Ishikawa (cell line): ENCODE measurements around the gene MATN4.
A peak's percentile ranks its signal among the peaks of the same experiment; 100 is the strongest.

ENCODE experiments used
- CEBPB ChIP-seq: IDR thresholded peaks from 2 replicates; pipeline ENCODE4 v1.6.1; 2012
- CREB1 ChIP-seq: IDR thresholded peaks from 2 replicates; pipeline ENCODE4 v1.6.1; 2012; ENCODE audit warnings: low read depth
- EGR1 ChIP-seq: IDR thresholded peaks from 2 replicates; pipeline ENCODE4 v1.6.1; 2012
- EP300 ChIP-seq: IDR thresholded peaks from 2 replicates; pipeline ENCODE4 v1.6.1; 2012; ENCODE audit warnings: borderline replicate concordance
- FOXM1 ChIP-seq: IDR thresholded peaks from 2 replicates; pipeline ENCODE4 v1.6.1; 2012; ENCODE audit warnings: low read depth, borderline replicate concordance
- NFIC ChIP-seq: IDR thresholded peaks from 2 replicates; pipeline ENCODE4 v1.6.1; 2012
- RAD21 ChIP-seq: IDR thresholded peaks from 2 replicates; pipeline ENCODE4 v1.6.1; 2012; ENCODE audit warnings: low read depth
- TAF1 ChIP-seq: IDR thresholded peaks from 2 replicates; pipeline ENCODE4 v1.6.1; 2012; ENCODE audit warnings: low read depth, mild to moderate bottlenecking
- TCF12 ChIP-seq: IDR thresholded peaks from 2 replicates; pipeline ENCODE4 v1.6.1; 2012; ENCODE audit warnings: low read depth
- TEAD4 ChIP-seq: IDR thresholded peaks from 2 replicates; pipeline ENCODE4 v1.6.1; 2012
- YY1 ChIP-seq: IDR thresholded peaks from 2 replicates; pipeline ENCODE4 v1.6.1; 2012; ENCODE audit warnings: low read depth
- ZBTB7A ChIP-seq: IDR thresholded peaks from 2 replicates; pipeline ENCODE4 v1.6.1; 2012; ENCODE audit warnings: low read depth
- TF ChIP-seq, protein P1 (sequence below): IDR thresholded peaks from 2 replicates; pipeline ENCODE4 v1.6.1; 2012; ENCODE audit warnings: low read depth, mild to moderate bottlenecking
- TF ChIP-seq, protein P2 (sequence below): IDR thresholded peaks from 2 replicates; pipeline ENCODE4 v1.6.1; 2012
- TF ChIP-seq, protein P3 (sequence below): IDR thresholded peaks from 2 replicates; pipeline ENCODE4 v1.6.1; 2012

The MATN4 gene

DNA sequence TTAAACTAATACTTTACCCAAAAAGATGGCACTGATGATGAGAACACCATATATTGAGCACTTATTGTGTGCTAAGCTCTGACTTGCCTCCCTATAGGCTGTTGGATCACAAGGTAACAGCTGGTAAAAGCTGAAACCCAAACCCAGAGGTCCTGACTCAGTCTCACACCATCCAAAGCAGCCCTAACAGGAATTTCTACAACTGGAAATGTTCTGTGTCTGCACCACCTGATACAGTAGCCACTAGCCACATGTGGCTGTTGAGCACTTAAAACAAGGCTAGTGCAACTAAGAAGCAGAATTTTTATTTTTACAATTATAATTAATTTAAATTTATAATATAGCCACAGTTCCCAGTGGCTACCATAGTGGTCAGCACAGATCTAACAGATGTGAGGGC, 15.6 kb upstream of the MATN4 start:
- TF ChIP-seq TEAD4 (no peak), EGR1 (no peak), TAF1 (no peak), CREB1 (no peak)
- TF ChIP-seq, protein P1, sequence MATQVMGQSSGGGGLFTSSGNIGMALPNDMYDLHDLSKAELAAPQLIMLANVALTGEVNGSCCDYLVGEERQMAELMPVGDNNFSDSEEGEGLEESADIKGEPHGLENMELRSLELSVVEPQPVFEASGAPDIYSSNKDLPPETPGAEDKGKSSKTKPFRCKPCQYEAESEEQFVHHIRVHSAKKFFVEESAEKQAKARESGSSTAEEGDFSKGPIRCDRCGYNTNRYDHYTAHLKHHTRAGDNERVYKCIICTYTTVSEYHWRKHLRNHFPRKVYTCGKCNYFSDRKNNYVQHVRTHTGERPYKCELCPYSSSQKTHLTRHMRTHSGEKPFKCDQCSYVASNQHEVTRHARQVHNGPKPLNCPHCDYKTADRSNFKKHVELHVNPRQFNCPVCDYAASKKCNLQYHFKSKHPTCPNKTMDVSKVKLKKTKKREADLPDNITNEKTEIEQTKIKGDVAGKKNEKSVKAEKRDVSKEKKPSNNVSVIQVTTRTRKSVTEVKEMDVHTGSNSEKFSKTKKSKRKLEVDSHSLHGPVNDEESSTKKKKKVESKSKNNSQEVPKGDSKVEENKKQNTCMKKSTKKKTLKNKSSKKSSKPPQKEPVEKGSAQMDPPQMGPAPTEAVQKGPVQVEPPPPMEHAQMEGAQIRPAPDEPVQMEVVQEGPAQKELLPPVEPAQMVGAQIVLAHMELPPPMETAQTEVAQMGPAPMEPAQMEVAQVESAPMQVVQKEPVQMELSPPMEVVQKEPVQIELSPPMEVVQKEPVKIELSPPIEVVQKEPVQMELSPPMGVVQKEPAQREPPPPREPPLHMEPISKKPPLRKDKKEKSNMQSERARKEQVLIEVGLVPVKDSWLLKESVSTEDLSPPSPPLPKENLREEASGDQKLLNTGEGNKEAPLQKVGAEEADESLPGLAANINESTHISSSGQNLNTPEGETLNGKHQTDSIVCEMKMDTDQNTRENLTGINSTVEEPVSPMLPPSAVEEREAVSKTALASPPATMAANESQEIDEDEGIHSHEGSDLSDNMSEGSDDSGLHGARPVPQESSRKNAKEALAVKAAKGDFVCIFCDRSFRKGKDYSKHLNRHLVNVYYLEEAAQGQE, result no peak

DNA sequence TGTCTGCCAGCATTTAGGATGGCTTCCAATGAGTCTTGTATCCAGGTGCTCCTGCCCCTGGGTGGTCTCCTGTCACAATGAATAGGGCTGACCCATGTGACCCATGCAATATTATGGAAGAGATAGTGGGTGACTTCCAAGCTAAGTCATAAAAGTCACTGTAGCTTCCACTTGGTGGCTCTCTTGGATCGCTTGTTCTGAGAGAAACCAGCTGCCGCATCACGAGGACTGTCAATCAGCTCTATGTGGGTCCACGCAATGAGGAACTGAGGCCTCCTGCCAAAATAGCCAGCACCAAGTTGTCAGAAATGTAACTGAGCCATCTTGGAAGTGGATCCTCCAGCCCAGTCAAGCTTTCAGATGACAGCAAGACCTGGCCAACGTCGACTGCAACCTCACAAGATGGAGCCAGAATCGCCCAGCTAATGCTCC, 14.9 kb upstream of the MATN4 start:
- TF ChIP-seq RAD21 (peak; percentile 69), TAF1 (no peak)
- TF ChIP-seq, protein P2, sequence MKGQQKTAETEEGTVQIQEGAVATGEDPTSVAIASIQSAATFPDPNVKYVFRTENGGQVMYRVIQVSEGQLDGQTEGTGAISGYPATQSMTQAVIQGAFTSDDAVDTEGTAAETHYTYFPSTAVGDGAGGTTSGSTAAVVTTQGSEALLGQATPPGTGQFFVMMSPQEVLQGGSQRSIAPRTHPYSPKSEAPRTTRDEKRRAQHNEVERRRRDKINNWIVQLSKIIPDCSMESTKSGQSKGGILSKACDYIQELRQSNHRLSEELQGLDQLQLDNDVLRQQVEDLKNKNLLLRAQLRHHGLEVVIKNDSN, result 0 out of 2 replicates have a peak, but pooled peaks have one; percentile 14

DNA sequence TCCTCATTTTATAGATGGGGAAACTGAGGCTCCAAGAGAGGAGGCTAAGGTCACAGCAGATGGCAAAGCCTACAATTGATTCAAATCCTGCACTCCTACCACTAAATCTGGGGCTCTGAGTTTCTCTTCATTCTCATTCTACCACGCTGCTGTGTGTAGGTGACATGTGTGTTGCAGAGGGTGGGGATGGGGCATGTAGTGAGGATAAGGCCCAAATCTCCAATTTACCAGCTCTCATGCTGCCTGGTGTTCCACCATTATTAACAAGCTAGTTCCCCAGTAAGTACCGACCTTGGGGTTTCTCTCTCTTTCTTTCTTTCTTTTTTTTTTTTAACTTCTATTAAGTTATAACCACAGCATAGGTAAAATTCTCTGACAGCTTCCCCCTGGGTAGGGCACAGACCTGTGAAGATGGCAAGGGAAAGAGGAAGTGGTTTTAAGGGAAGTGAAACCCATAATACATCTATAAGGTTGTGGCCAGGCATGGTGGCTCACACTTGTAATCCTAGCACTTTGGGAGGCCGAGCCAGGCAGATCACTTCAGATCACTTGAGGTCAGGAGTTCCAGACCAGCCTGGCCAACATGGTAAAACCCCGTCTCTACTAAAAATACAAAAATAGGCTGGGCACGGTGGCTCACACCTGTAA, 13.0 kb upstream of the MATN4 start:
- no peak for TF ChIP-seq TAF1
- TF ChIP-seq RAD21, result no peak
- TF ChIP-seq, protein P2, result no peak
- no peak for TF ChIP-seq TCF12
- no peak for TF ChIP-seq FOXM1
- TF ChIP-seq EGR1, result no peak
- no peak for TF ChIP-seq TEAD4
- no peak for TF ChIP-seq NFIC
- TF ChIP-seq, protein P1, result no peak
- TF ChIP-seq ZBTB7A, result no peak
- TF ChIP-seq YY1, result no peak
- no peak for TF ChIP-seq CREB1
- TF ChIP-seq, protein P3, sequence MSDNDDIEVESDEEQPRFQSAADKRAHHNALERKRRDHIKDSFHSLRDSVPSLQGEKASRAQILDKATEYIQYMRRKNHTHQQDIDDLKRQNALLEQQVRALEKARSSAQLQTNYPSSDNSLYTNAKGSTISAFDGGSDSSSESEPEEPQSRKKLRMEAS, result no peak
- TF ChIP-seq EP300, result no peak
- no peak for TF ChIP-seq CEBPB

DNA sequence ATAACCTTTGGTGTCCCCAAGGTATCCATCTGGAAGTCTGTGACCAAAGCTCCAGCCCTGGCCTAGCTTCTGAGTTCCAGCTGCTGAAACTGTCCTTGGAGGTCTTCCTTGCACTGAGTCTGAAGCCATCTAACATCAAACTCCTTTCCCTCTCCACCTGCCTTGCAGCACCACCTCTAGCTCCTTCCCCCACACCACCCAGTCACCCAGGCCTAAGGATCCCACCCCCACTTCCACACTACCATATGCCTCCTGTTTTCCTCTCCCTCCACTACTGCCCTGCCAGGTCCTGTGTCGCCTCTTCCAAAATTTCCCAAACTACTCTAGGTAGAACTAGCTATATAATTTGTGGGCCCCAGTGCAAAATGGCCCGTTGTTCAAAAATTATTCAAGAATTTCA, 10.8 kb upstream of the MATN4 start:
- TF ChIP-seq, protein P1, result no peak
- TF ChIP-seq TCF12 (no peak), ZBTB7A (no peak), EP300 (no peak), TAF1 (no peak), EGR1 (no peak), FOXM1 (no peak), RAD21 (no peak)
- TF ChIP-seq, protein P2, result no peak
- TF ChIP-seq, protein P3, result no peak

DNA sequence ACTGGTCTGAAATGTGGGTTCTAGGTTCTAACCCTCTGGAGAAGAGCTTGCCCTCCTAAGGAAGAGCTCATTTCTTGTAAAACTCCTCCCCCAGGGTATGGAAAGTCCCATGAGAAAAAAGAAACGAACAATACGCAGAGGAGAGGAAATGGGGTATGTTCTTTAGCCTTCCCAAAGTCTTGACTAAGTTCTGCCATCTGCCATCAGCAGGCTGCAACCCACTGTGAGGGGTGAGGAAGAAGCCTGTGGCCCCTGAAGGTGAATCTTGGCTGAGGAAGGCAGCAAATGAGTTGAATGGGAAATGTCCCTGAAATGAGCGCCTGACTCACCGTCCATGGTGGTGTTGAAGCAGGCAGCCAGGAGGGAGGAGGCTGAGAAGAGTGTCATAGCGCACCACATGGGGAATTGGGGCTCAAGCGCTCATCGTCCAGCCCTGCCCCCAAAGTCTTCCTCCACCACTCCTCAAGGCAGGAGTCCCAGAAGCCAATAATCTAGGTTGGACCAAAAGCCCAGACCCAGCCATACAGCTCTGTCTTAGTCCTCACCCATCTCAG, 10.4 kb upstream of the MATN4 start:
- TF ChIP-seq NFIC, result no peak
